Upper lobe of right lung (tissue), 1 donor: ENCODE data around the gene KCNRG. TPM values are rescaled to one million over a fixed set of nuclear protein-coding genes. Genes with fewer than 3 reads are reported as not detected.

ENCODE experiments used
- ATAC-seq: fragments of 200-7000 bp; cut with Tn5 transposase; one replicate; pipeline ENCODE4 v1.9.1; 2020; ENCODE audit warnings: mild to moderate bottlenecking, moderate library complexity
- DNase-seq: peaks from one replicate; pipeline ENCODE4 v3.0.0-alpha.2; 2020
- H3K27ac ChIP-seq: fragments of 200-600 bp; one replicate; pipeline ENCODE4 v1.8.0; 2022
- H3K27me3 ChIP-seq: fragments of 200-600 bp; one replicate; pipeline ENCODE4 v1.8.0; 2022; ENCODE audit warnings: mild to moderate bottlenecking
- H3K36me3 ChIP-seq: fragments of 200-600 bp; one replicate; pipeline ENCODE4 v1.8.0; 2022
- H3K4me1 ChIP-seq: fragments of 200-600 bp; one replicate; pipeline ENCODE4 v1.8.0; 2022
- H3K4me3 ChIP-seq: fragments of 200-600 bp; one replicate; pipeline ENCODE4 v1.8.0; 2022; ENCODE audit warnings: mild to moderate bottlenecking
- H3K9me3 ChIP-seq: fragments of 200-600 bp; one replicate; pipeline ENCODE4 v1.8.0; 2022
- intact Hi-C: fragments of 100-400 bp; cut with DNase I; formaldehyde crosslinking; loops from one replicate; pipeline ENCODE4 v1.11.0; 2022
- total RNA-seq: library from RNA; stranded (reverse); fragmentation: NEBNext Ultra II Directional; extraction: Animal tissue kit (Norgen Biotek cat#: 25700); gene quantifications from one replicate; pipeline ENCODE4 v1.2.1, GENCODE V29; 2021
- TF ChIP-seq, protein P1 (sequence below): fragments of 200-600 bp; IDR thresholded peaks from one replicate; pipeline ENCODE4 v1.8.0; 2022; ENCODE audit warnings: antibody characterized with exemption
- donor health status: DM: no; HTN: yes; CAD: no; lungs with severe emphysema.

Gene KCNRG
- total RNA-seq, 1 donor from 2014 or later, result 1.5 TPM

DNA sequence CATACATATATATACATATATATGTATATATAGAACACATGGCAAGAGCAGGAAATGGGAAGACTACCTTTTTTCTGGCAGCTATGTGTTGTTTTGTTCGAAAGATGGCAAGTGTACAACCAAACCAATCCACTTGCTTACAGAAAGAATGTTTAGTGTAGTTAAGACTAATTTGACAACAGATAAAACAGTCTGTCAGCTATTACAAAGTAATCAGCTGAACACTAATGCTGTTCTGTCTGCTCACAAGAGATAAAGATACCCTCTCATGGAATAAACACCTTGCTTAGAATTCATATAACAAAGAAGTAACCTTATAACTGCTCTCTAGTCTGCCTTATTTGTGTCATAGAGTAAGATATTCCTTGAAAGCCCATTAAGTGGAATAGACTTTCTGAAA lies 858 bp upstream of the KCNRG start:
- peaks cover 13% of the 10 kb centered on the region for H3K4me1 ChIP-seq
- ATAC-seq (no peak), DNase-seq (no peak)
- H3K27me3 ChIP-seq, result no peaks in the 10 kb centered on the region
- intact Hi-C loops, result loop anchor here (10.0 kb wide), 1 partner anchor 50 kb away; no protein-coding TSS in a partner anchor
- TF ChIP-seq, protein P1, sequence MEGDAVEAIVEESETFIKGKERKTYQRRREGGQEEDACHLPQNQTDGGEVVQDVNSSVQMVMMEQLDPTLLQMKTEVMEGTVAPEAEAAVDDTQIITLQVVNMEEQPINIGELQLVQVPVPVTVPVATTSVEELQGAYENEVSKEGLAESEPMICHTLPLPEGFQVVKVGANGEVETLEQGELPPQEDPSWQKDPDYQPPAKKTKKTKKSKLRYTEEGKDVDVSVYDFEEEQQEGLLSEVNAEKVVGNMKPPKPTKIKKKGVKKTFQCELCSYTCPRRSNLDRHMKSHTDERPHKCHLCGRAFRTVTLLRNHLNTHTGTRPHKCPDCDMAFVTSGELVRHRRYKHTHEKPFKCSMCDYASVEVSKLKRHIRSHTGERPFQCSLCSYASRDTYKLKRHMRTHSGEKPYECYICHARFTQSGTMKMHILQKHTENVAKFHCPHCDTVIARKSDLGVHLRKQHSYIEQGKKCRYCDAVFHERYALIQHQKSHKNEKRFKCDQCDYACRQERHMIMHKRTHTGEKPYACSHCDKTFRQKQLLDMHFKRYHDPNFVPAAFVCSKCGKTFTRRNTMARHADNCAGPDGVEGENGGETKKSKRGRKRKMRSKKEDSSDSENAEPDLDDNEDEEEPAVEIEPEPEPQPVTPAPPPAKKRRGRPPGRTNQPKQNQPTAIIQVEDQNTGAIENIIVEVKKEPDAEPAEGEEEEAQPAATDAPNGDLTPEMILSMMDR, result no peak
- no peak overlapping the region for H3K27ac ChIP-seq
- H3K36me3 ChIP-seq, result peaks cover 34% of the 10 kb centered on the region
- no peaks in the 10 kb centered on the region for H3K9me3 ChIP-seq
- no peak overlapping the region for H3K4me3 ChIP-seq

DNA sequence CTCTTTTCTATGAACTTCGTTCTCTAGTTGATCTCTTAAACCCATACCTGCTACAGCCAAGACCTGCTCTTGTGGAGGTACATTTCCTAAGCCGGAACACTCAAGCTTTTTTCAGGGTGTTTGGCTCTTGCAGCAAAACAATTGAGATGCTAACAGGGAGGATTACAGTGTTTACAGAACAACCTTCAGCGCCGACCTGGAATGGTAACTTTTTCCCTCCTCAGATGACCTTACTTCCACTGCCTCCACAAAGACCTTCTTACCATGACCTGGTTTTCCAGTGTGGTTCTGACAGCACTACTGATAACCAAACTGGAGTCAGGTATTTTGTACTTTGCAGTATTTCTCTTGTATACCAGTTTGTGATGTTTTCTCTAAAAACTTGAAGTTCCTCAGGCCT lies 506 bp downstream of the KCNRG start:
- TF ChIP-seq, protein P1, result no peak
- Histone ChIP-seq H3K27ac (no peak overlapping the region), H3K27me3 (no peaks in the 10 kb centered on the region), H3K9me3 (no peaks in the 10 kb centered on the region), H3K4me1 (peaks cover 13% of the 10 kb centered on the region), H3K36me3 (peaks cover 44% of the 10 kb centered on the region), H3K4me3 (no peak overlapping the region)
- intact Hi-C loops, result loop anchor here (10.0 kb wide), 1 partner anchor 49 kb away; no protein-coding TSS in a partner anchor
- peak; percentile 17 for ATAC-seq
- no peak for DNase-seq

DNA sequence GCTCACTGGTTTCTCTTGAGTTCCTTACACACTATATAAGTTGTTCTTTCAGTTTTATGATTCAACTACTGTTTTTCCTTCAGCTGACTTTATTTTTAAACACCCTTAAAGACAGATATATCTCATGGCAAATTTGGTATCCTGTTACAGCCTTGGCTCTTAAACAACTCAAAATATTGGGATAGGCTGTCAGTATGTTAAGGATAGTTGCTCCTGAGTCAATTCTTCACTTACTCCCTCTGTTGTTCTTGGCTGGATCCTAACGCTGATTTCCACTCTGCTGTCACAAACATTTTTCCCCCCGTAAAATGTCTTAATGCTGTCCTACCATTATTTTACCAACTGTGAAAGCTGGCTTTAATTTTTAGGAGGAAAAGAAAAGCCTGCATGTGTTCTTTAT lies 1.2 kb downstream of the KCNRG start:
- Histone ChIP-seq H3K27ac (no peak overlapping the region), H3K9me3 (no peaks in the 10 kb centered on the region), H3K27me3 (no peaks in the 10 kb centered on the region), H3K4me1 (peaks cover 13% of the 10 kb centered on the region), H3K36me3 (peaks cover 44% of the 10 kb centered on the region), H3K4me3 (no peak overlapping the region)
- TF ChIP-seq, protein P1, result no peak
- DNase-seq (no peak), ATAC-seq (no peak)
- intact Hi-C loops, result loop anchor here (10.0 kb wide), 1 partner anchor 48 kb away; no protein-coding TSS in a partner anchor

DNA sequence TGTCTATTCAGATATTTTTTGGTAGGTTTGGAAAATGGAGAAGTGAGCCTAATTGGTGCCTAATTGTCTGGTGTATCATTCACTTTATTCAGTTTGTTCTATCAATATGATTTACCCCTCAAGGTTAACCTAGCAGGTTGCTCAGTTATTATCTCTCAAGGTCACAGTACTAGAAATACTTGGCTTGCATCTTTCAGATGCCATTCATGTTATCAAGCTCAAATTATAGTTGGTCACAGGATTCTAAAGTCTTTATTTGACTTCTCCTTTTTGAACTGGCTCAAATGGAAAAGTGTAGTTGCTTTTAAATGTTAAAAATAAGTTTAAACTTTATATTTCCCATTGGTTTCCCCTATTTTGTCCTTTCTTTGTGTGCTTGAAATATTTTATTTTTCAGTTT lies 2.6 kb downstream of the KCNRG start:
- intact Hi-C loops, result loop anchor here (10.0 kb wide), 1 partner anchor 47 kb away; no protein-coding TSS in a partner anchor
- Histone ChIP-seq H3K4me1 (peaks cover 13% of the 10 kb centered on the region), H3K27me3 (no peaks in the 10 kb centered on the region), H3K27ac (no peak overlapping the region), H3K36me3 (peaks cover 37% of the 10 kb centered on the region), H3K4me3 (no peak overlapping the region), H3K9me3 (no peaks in the 10 kb centered on the region)
- TF ChIP-seq, protein P1, result no peak
- no peak for DNase-seq
- ATAC-seq, result no peak

DNA sequence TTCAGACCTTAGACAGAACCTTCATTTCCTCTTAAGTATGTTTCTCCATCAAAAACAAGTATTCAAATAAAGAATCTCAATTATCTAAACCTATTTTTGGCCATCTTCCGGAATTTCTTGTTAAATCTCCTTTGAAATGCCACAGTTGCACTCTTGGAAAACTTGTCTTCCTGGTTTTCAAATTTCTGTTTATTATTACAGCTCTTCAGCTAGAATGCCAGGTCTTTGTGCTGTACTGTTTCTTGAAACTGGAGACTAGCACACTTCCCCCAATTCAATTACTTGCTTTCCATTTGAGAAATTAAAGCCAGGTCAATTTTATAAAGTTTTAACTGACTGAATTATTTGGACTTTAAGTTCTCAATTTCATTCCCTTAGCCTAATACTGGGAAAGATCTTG lies 10.2 kb downstream of the KCNRG start:
- H3K4me1 ChIP-seq, result peaks cover 8% of the 10 kb centered on the region
- no peaks in the 10 kb centered on the region for H3K9me3 ChIP-seq

More for the DNA sequence above, 10.2 kb downstream of the KCNRG start:
- intact Hi-C loops, result no loop called here
- ATAC-seq, result no peak
- no peaks in the 10 kb centered on the region for H3K27me3 ChIP-seq
- peak overlapping the region; percentile 43 for H3K27ac ChIP-seq
- DNase-seq, result no peak
- H3K36me3 ChIP-seq, result peaks cover 16% of the 10 kb centered on the region
- H3K4me3 ChIP-seq, result no peak overlapping the region
- TF ChIP-seq, protein P1, result no peak
